Esophagus muscularis mucosa (tissue), 4 donors: ENCODE results near the gene PDE4D. TPM values are rescaled to one million over a fixed set of nuclear protein-coding genes. Genes with fewer than 3 reads are reported as not detected.

Experiments
- DNase-seq: peaks from one replicate; pipeline ENCODE4 v3.0.0-alpha.2; 2017; ENCODE audit errors: extremely low spot score
- H3K27ac ChIP-seq, 4 donors: fragments of 200-600 bp; sonication (generic); replicated peaks in 1 of 4; 1 replicate in 3 of 4; 2 replicates in 1 of 4; pipeline ENCODE4 v1.5.1; 2016 to 2019; ENCODE audit warnings: mild to moderate bottlenecking in 1 of 4
- H3K27me3 ChIP-seq, 4 donors: fragments of 200-600 bp; sonication (generic); one replicate each; pipeline versions ENCODE4 v1.5.1 to v1.6.0; 2016 to 2019
- H3K36me3 ChIP-seq, 4 donors: fragments of 200-600 bp; sonication (generic); one replicate each; pipeline ENCODE4 v1.5.1; 2016 to 2019
- H3K4me1 ChIP-seq, 4 donors: fragments of 200-600 bp; sonication (generic); one replicate each; pipeline ENCODE4 v1.5.1; 2016 to 2019
- H3K4me3 ChIP-seq, 4 donors: fragments of 200-600 bp; sonication (generic); 1 replicate in 2 of 4; 2 replicates in 2 of 4; pipeline ENCODE4 v1.5.1; 2016 to 2019; ENCODE audit warnings: mild to moderate bottlenecking in 4 of 4, moderate library complexity in 1 of 4
- H3K9me3 ChIP-seq, 4 donors: fragments of 200-600 bp; sonication (generic); 1 replicate in 3 of 4; 2 replicates in 1 of 4; pipeline ENCODE4 v1.5.1; 2016 to 2019
- CTCF ChIP-seq, 3 experiments: fragments of 200-600 bp in 2 of 3; fragments of 450-650 bp in 1 of 3; sonication (generic) in 2 of 3; IDR thresholded peaks; one replicate each; pipeline ENCODE4 v1.5.1; 2017 to 2019; ENCODE audit warnings: antibody characterized with exemption in 3 of 3, mild to moderate bottlenecking in 2 of 3, moderate library complexity in 1 of 3
- EP300 ChIP-seq: sonication (generic); formaldehyde crosslinking; IDR thresholded peaks from one replicate; pipeline ENCODE4 v1.6.1; 2017; ENCODE audit warnings: antibody characterized with exemption
- POLR2A ChIP-seq: fragments of 450-650 bp; IDR thresholded peaks from one replicate; pipeline ENCODE4 v1.6.1; 2017; ENCODE audit warnings: antibody characterized with exemption, moderate library complexity, mild to moderate bottlenecking, low read depth
- POLR2AphosphoS5 ChIP-seq, 2 donors: sonication (generic); formaldehyde crosslinking; IDR thresholded peaks; one replicate each; pipeline ENCODE4 v1.6.1; 2017; ENCODE audit warnings: antibody characterized with exemption in 2 of 2
- WGBS: methylation state at CpG from one replicate; pipeline ENCODE4 v1.1.5; 2018; 5-methylcytosine and 5-hydroxymethylcytosine counted together
- intact Hi-C: fragments of 100-400 bp; cut with DNase I; formaldehyde crosslinking; loops from one replicate; pipeline ENCODE4 v1.15.1; 2023
- total RNA-seq, 4 donors: library from RNA; depleted of rRNA; stranded (reverse); fragments of >200 nt; gene quantifications; one replicate each; pipeline versions ENCODE4 v1.1.0 to v1.2.1, GENCODE V29; 2016

The PDE4D gene
- total RNA-seq, 4 donors from 2014 or later, result 39.2 to 87.0 (median 50.2) TPM

GRCh38 chr5:59293700-59294099 lies 599.8 kb downstream of the PDE4D start:
- TF ChIP-seq POLR2AphosphoS5 (IDR thresholded peaks at IDR 0.05) (no peak), POLR2A (no peak), CTCF (IDR thresholded peaks at IDR 0.05) (no peak), EP300 (no peak)
- H3K27ac ChIP-seq, result peak overlapping the region; percentile 58 to 67 (median 66)
- no peak for DNase-seq
- 58% methylated on average over 4 of the region's 4 CpGs for WGBS
- H3K36me3 ChIP-seq, result no peaks in the 10 kb centered on the region
- H3K4me3 ChIP-seq, result no peak overlapping the region
- H3K9me3 ChIP-seq, result no peaks in the 10 kb centered on the region
- intact Hi-C loops, result no loop called here
- peaks cover 14 to 62% (median 43%) of the 10 kb centered on the region in 4 donors for H3K4me1 ChIP-seq
- no peaks in the 10 kb centered on the region for H3K27me3 ChIP-seq

- Histone ChIP-seq H3K27me3 (no peaks in the 10 kb centered on the region), H3K27ac (no peak overlapping the region), H3K4me1 (peaks cover 8 to 46% (median 27%) of the 10 kb centered on the region in 4 donors), H3K4me3 (no peak overlapping the region), H3K9me3 (no peaks in the 10 kb centered on the region), H3K36me3 (no peaks in the 10 kb centered on the region)
- no peak for DNase-seq
- intact Hi-C loops, result no loop called here
- TF ChIP-seq EP300 (no peak), POLR2A (no peak), POLR2AphosphoS5 (IDR thresholded peaks at IDR 0.05) (no peak), CTCF (IDR thresholded peaks at IDR 0.05) (no peak)
These were observed 601.6 kb downstream of the PDE4D start for GRCh38 chr5:59291941-59292340.

- TF ChIP-seq CTCF (IDR thresholded peaks at IDR 0.05) (no peak), POLR2A (no peak), POLR2AphosphoS5 (IDR thresholded peaks at IDR 0.05) (no peak), EP300 (no peak)
- no peaks in the 10 kb centered on the region for H3K36me3 ChIP-seq
- no peaks in the 10 kb centered on the region for H3K27me3 ChIP-seq
- H3K4me1 ChIP-seq, result peaks cover 0 to 18% (median 0%) of the 10 kb centered on the region in 4 donors
- H3K4me3 ChIP-seq, result no peak overlapping the region
- H3K9me3 ChIP-seq, result no peaks in the 10 kb centered on the region
- WGBS, result 72% methylated on average over 2 of the region's 2 CpGs
- no peak for DNase-seq
- H3K27ac ChIP-seq, result no peak overlapping the region
- intact Hi-C loops, result no loop called here
These were observed 605.6 kb downstream of the PDE4D start for GRCh38 chr5:59287884-59288283.

- H3K4me3 ChIP-seq, result no peak overlapping the region
- peaks cover 0 to 17% (median 0%) of the 10 kb centered on the region in 4 donors for H3K4me1 ChIP-seq
- DNase-seq, result no peak
- no peak overlapping the region for H3K27ac ChIP-seq
- H3K27me3 ChIP-seq, result no peaks in the 10 kb centered on the region
- TF ChIP-seq POLR2AphosphoS5 (IDR thresholded peaks at IDR 0.05), result no peak
- H3K36me3 ChIP-seq, result no peaks in the 10 kb centered on the region
- no CpG with 5 or more reads among the region's 3 CpGs for WGBS
- H3K9me3 ChIP-seq, result no peaks in the 10 kb centered on the region
- intact Hi-C loops, result no loop called here
These were observed 606.2 kb downstream of the PDE4D start for GRCh38 chr5:59287361-59287760.

- intact Hi-C loops, result no loop called here
- 81% methylated on average over 1 of the region's 1 CpG for WGBS
- TF ChIP-seq POLR2AphosphoS5 (IDR thresholded peaks at IDR 0.05) (no peak), CTCF (IDR thresholded peaks at IDR 0.05) (no peak), EP300 (no peak), POLR2A (no peak)
These were observed 607.0 kb downstream of the PDE4D start for GRCh38 chr5:59286510-59286909.

More at GRCh38 chr5:59286510-59286909, 607.0 kb downstream of the PDE4D start:
- DNase-seq, result no peak
- no peak overlapping the region for H3K4me3 ChIP-seq
- H3K4me1 ChIP-seq, result peaks cover 0 to 10% (median 0%) of the 10 kb centered on the region in 4 donors
- H3K27me3 ChIP-seq, result no peaks in the 10 kb centered on the region
- no peaks in the 10 kb centered on the region for H3K36me3 ChIP-seq
- H3K9me3 ChIP-seq, result no peaks in the 10 kb centered on the region
- no peak overlapping the region for H3K27ac ChIP-seq
